Stomach (tissue), 4 donors: ENCODE results near the gene LRP1.

Source experiments
- POLR2A ChIP-seq, 4 donors: fragments of 450-650 bp; IDR thresholded peaks; one replicate each; pipeline ENCODE4 v1.6.1; 2016; ENCODE audit warnings: antibody characterized with exemption in 4 of 4, control low read depth in 2 of 4, mild to moderate bottlenecking in 1 of 4, moderate library complexity in 1 of 4
- TF ChIP-seq, protein P1 (sequence below), 7 experiments: fragments of 450-650 bp in 4 of 7; fragments of 200-600 bp in 3 of 7; sonication (generic) in 3 of 7; IDR thresholded peaks; one replicate each; pipeline ENCODE4 v1.5.1; 2016 to 2019; ENCODE audit warnings: antibody characterized with exemption in 7 of 7, control low read depth in 2 of 7, mild to moderate bottlenecking in 1 of 7

- TF ChIP-seq, protein P1, sequence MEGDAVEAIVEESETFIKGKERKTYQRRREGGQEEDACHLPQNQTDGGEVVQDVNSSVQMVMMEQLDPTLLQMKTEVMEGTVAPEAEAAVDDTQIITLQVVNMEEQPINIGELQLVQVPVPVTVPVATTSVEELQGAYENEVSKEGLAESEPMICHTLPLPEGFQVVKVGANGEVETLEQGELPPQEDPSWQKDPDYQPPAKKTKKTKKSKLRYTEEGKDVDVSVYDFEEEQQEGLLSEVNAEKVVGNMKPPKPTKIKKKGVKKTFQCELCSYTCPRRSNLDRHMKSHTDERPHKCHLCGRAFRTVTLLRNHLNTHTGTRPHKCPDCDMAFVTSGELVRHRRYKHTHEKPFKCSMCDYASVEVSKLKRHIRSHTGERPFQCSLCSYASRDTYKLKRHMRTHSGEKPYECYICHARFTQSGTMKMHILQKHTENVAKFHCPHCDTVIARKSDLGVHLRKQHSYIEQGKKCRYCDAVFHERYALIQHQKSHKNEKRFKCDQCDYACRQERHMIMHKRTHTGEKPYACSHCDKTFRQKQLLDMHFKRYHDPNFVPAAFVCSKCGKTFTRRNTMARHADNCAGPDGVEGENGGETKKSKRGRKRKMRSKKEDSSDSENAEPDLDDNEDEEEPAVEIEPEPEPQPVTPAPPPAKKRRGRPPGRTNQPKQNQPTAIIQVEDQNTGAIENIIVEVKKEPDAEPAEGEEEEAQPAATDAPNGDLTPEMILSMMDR (IDR thresholded peaks at IDR 0.05): no peak
- no peak for TF ChIP-seq POLR2A (IDR thresholded peaks at IDR 0.05)
Observed at GRCh38 chr12:57216921-57217879, 88.9 kb downstream of the LRP1 start.
